Measurements from ENCODE around the gene PINLYP. TPM values are rescaled to one million over a fixed set of nuclear protein-coding genes. Genes with fewer than 3 reads are reported as not detected.

PINLYP gene
- total and polyA plus RNA-seq, 11 donors, result 0.76 to 4.3 (median 1.2) TPM; not detected in 1

- intact Hi-C loops (cut with DNase I), result no loop called here
- peaks cover 0 to 23% (median 13%) of the 10 kb centered on the region in 12 donors for H3K4me1 ChIP-seq
- no peak for ATAC-seq
- no peak for TF ChIP-seq CTCF (IDR thresholded peaks at IDR 0.05)
- no peak for TF ChIP-seq POLR2A (IDR thresholded peaks at IDR 0.05)
- H3K36me3 ChIP-seq, result peaks cover 0 to 23% (median 16%) of the 10 kb centered on the region in 9 donors
- no peaks in the 10 kb centered on the region for H3K9me3 ChIP-seq
- DNase-seq, result no peak
- 88 to 93% (median 91%) methylated on average over 6 of the region's 6 CpGs for WGBS, 4 donors
- no peaks in the 10 kb centered on the region for H3K27me3 ChIP-seq
- no peak overlapping the region for H3K4me3 ChIP-seq
- H3K27ac ChIP-seq, result no peak overlapping the region
These were observed 41.4 kb downstream of the PINLYP start for GRCh38 chr19:43616954-43617353.

GRCh38 chr19:43618921-43619261, 43.3 kb downstream of the PINLYP start:
- TF ChIP-seq POLR2A (IDR thresholded peaks at IDR 0.05), result no peak
- TF ChIP-seq CTCF (IDR thresholded peaks at IDR 0.05), result no peak
- peak in 1 of 5 donors; percentile 55 for DNase-seq
- ATAC-seq, result peak; percentile 21 to 51 (median 39)
- peaks cover 0 to 4% (median 0%) of the 10 kb centered on the region in 9 donors for H3K36me3 ChIP-seq
- peaks cover 0 to 23% (median 13%) of the 10 kb centered on the region in 12 donors for H3K4me1 ChIP-seq
- H3K27ac ChIP-seq, result peak overlapping the region; percentile 87 to 99 (median 96)
- intact Hi-C loops (cut with DNase I), result loop anchor here in 2 of 10 donors (1.0 to 2.0 kb wide), 2 partner anchors 23 to 50 kb away; partner anchors contain the start of genes IRGQ (in 1 of the 2) and ZNF576 (in 1 of the 2)
- no peaks in the 10 kb centered on the region for H3K27me3 ChIP-seq
- 0 to 2% (median 1%) methylated on average over 11 to 14 of the region's 14 CpGs for WGBS, 4 donors
- no peaks in the 10 kb centered on the region for H3K9me3 ChIP-seq
- H3K4me3 ChIP-seq, result peak overlapping the region; percentile 48 to 98 (median 76)

- Histone ChIP-seq H3K36me3 (no peaks in the 10 kb centered on the region), H3K27ac (peak within 1 kb of the TSS; percentile 87 to 99 (median 96)), H3K4me3 (peak within 1 kb of the TSS; percentile 48 to 98 (median 76)), H3K27me3 (no peaks in the 10 kb centered on the region), H3K4me1 (peaks cover 0 to 23% (median 13%) of the 10 kb centered on the region in 12 donors), H3K9me3 (no peaks in the 10 kb centered on the region)
- 0% methylated on average over 42 to 81 of the region's 81 CpGs for WGBS, 4 donors
- intact Hi-C loops (cut with DNase I), result loop anchor here in 2 of 10 donors (1.0 to 2.0 kb wide), 2 partner anchors 23 to 49 kb away; partner anchors contain the start of genes IRGQ (in 1 of the 2) and ZNF576 (in 1 of the 2)
- TF ChIP-seq POLR2A (IDR thresholded peaks at IDR 0.05) (peak in 1 of 2 donors; percentile 77), CTCF (IDR thresholded peaks at IDR 0.05) (peak in 2 of 12 donors; percentile 9)
- ATAC-seq (peak; percentile 86 to 96 (median 94)), DNase-seq (peak; percentile 86 to 94 (median 91))
These were observed 43.9 kb downstream of the PINLYP start, which contains the start of gene ZNF428 for GRCh38 chr19:43619262-43620060. ZNF428 (minus strand) TSS chr19:43619629; CDS start chr19:43614304, 5,325 bp downstream.
